Spinal cord (tissue), 10 donors: ENCODE results near the gene TALDO1. TPM values are rescaled to one million over a fixed set of nuclear protein-coding genes. Genes with fewer than 3 reads are reported as not detected.

ENCODE experiments used
- DNase-seq, 6 donors: peaks; one replicate each; pipeline versions ENCODE4 v3.0.0 to v3.0.0-alpha.2; 2013 to 2015; ENCODE audit warnings: low spot score in 6 of 6, low read depth in 4 of 6
- H3K27ac ChIP-seq: one replicate; pipeline ENCODE4 v1.5.1; 2013; ENCODE audit warnings: low read depth, low read length, control low read depth
- H3K27me3 ChIP-seq: one replicate; pipeline ENCODE4 v1.6.1; 2013; ENCODE audit warnings: low read length; ENCODE audit not compliant: control insufficient read depth, insufficient read depth
- H3K36me3 ChIP-seq: one replicate; pipeline ENCODE4 v1.6.1; 2013; ENCODE audit warnings: low read length; ENCODE audit not compliant: control insufficient read depth, insufficient read depth
- H3K4me1 ChIP-seq: one replicate; pipeline ENCODE4 v1.6.1; 2013; ENCODE audit warnings: low read length; ENCODE audit not compliant: control insufficient read depth, insufficient read depth
- H3K4me3 ChIP-seq: one replicate; pipeline ENCODE4 v1.5.1; 2013; ENCODE audit warnings: low read depth, low read length, control low read depth
- H3K9me3 ChIP-seq: one replicate; pipeline ENCODE4 v1.6.1; 2013; ENCODE audit warnings: low read length; ENCODE audit not compliant: control insufficient read depth, insufficient read depth
- WGBS: methylation state at CpG from one replicate; pipeline ENCODE4 v1.1.5; 2013; ENCODE audit warnings: missing lambda C conversion rate; ENCODE audit not compliant: insufficient coverage; 5-methylcytosine and 5-hydroxymethylcytosine counted together
- polyA plus RNA-seq, 2 donors: library from polyadenylated mRNA; unstranded; fragments of 120-200 nt; gene quantifications; one replicate each; pipeline ENCODE4 v1.2.1, GENCODE V29; 2013; ENCODE audit not compliant: insufficient read length in 2 of 2
- total RNA-seq, 2 donors: library from RNA; depleted of rRNA in 1 of 2; stranded (reverse); fragments of 120-200 nt in 1 of 2; fragments of >200 nt in 1 of 2; gene quantifications; one replicate each; pipeline versions ENCODE4 v1.2.3 to v1.2.4, GENCODE V29; 2013 to 2014
- donor health status: healthy.

TALDO1 gene
- total and polyA plus RNA-seq, 4 donors = 104 to 160 (median 141) TPM

DNA sequence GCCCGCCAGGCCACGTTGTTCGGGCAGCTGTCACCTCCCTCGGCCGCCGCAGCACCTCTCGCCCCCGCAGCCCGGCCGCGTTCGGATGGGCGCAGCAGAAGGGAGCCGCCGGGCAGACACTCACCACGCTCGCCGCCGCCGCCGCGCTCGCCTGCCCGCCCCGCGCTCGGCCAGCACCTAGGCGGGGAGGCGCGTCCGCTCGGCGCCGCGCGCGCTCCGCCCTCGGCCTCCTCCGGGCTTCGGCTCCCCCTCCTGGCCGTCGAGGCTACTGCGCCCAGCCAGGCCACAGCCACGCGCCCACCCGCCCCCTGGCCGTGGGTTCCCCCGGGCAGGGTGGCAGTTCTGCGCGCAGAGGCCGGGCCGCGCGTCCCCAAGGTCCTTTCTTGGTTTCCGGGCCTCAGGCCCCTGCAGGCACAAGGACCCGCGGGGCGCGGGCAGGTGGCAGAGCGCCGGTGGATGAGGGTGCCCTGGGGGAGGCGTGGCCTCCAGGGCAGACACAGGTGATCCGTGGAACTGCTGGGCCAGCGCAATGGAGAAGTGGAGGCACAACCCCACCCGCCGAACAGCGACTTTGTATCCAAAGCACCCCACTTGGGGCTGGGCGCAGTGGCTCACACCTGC is 50.9 kb downstream of the TALDO1 start, which contains the start of gene SLC25A22:
SLC25A22 (minus strand) TSS at position 189 of the 621 bp plus-strand sequence. CDS start 3,275 bp downstream, outside the sequence.
- 4% methylated on average over 69 of the region's 69 CpGs for WGBS
- peak in 4 of 6 donors; percentile 71 to 95 (median 86) for DNase-seq
- Histone ChIP-seq H3K27me3 (no peaks in the 10 kb centered on the region), H3K4me1 (peaks cover 46% of the 10 kb centered on the region), H3K27ac (peak within 1 kb of the TSS; percentile 96), H3K9me3 (no peaks in the 10 kb centered on the region), H3K4me3 (peak within 1 kb of the TSS; percentile 86), H3K36me3 (peaks cover 71% of the 10 kb centered on the region)

DNA sequence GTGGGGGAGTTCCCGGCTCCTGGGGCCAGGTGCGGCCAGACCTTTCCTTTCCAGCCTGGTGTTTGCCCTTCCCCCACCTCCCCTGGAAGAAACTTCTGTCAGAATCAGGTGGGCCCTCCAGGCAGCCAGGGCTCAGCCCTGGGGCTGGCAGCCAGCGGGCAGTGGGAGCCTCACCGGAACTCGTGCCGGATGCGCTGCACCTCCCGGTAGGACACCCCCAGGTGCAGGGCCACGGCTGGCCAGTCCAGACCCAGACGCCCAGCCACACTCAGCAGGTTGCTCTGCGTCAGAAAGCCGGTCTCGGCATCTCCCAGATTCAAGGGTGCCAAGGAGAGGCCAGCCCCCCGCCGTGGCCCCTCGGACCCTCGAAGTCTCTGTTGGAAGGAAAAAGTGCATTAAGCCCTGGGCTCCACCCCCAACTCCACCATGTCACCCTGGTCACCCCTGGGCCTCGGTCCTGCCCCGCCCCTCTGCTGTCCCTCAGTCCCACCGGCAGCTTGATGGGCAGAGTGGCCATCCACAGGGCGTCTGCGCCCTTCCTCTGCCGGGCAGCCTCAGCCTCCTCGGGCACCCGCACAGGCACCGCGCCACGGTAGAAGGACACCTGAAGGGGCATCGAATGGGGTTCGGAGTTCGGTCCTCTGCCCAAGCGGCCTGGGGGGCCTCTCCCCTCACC is 52.5 kb downstream of the TALDO1 start:
- DNase-seq = no peak
- peaks cover 65% of the 10 kb centered on the region for H3K36me3 ChIP-seq
- H3K4me3 ChIP-seq = no peak overlapping the region
- no peaks in the 10 kb centered on the region for H3K27me3 ChIP-seq
- no peak overlapping the region for H3K27ac ChIP-seq
- 95% methylated on average over 31 of the region's 32 CpGs for WGBS
- H3K4me1 ChIP-seq = peaks cover 53% of the 10 kb centered on the region
- no peaks in the 10 kb centered on the region for H3K9me3 ChIP-seq

DNA sequence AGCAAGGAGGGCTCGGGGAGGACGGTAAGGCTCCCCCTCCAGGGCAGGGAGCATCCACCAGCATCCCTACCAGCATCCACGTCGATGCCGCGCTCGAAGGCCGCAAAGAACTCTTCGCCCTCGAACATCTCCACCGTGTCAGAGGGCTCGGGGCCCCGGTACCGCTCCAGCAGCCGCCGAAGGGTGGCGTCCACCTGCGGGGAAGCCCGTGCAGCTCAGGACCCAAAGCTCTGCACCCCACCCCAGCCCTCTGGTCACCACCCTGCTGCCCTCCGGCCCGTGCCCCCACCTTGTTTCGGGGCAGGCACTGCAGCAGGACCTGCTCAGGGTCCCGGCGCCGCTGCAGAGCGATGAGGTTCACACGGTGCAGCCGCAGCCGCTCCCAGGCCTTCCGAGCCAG is 53.2 kb downstream of the TALDO1 start:
- Histone ChIP-seq H3K4me3 (no peak overlapping the region), H3K27ac (no peak overlapping the region), H3K4me1 (peaks cover 50% of the 10 kb centered on the region), H3K27me3 (no peaks in the 10 kb centered on the region), H3K36me3 (peaks cover 58% of the 10 kb centered on the region), H3K9me3 (no peaks in the 10 kb centered on the region)
- WGBS = 97% methylated on average over 30 of the region's 30 CpGs
- no peak for DNase-seq

DNA sequence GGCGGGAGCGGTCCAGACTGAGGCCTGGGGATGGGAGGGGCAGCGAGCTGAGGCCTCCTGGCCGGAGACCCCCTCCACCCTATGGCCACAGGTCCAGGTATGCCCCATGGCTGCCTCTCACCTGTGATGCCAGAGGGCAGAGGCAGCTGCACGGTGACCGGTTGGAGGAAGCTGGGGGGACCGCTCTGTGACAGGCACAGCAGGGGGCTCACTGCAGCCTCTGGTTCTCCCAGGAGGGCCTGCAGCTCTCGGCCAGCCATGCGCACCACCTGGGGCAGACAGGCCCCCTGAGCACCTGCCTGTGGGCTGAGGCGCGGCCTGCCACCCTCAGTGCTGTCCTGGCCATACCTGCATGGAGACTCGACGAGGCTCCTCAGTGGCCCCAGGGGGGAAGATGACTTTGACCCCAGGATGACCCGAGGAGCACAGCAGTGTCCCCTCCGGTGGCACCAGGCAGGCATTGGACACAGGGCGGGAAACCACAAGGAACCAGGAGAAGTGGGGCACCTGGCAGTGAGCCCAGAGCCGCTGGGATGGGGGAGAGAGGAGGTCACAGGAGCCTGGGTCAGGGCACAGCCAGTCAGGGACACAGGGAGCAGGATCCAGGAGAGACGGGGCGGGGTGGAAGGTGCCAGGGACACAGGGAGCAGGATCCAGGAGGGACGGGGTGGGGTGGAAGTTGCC is 54.0 kb downstream of the TALDO1 start:
- H3K4me3 ChIP-seq = no peak overlapping the region
- peaks cover 50% of the 10 kb centered on the region for H3K4me1 ChIP-seq
- no peaks in the 10 kb centered on the region for H3K27me3 ChIP-seq
- no peaks in the 10 kb centered on the region for H3K9me3 ChIP-seq
- H3K27ac ChIP-seq = no peak overlapping the region
- 93% methylated on average over 19 of the region's 20 CpGs for WGBS
- peaks cover 58% of the 10 kb centered on the region for H3K36me3 ChIP-seq
- DNase-seq = no peak

DNA sequence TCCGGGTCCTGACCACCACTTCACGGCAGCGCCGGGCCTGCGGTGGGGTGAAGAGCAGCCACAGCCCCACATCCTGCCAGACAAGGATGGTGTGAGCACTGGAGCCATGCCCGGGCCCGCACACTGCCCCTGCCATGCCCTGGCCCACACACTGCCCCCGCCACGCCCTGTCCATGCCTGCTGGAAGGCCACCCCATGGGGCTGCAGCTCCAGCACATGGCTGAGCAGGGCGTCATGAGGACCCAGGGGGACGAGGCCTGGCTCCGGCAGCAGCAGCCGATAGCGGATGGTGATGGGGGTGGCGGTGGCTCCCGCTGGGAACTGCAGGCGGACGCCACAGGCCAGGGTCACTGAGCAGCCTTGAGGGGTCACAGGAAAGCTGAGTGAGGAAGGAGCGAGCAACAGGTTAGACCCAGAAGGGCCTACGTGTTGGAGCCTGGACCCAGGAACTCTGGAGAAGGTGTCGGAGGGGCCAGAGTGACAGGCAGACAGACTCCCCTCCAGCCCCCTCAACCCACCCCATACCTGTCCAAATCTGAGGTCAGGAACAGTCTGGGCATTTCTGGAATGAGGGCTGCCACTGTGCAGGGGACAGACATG is 54.9 kb downstream of the TALDO1 start:
- H3K9me3 ChIP-seq = no peaks in the 10 kb centered on the region
- 95% methylated on average over 19 of the region's 21 CpGs for WGBS
- no peak for DNase-seq
- no peak overlapping the region for H3K27ac ChIP-seq
- H3K27me3 ChIP-seq = no peaks in the 10 kb centered on the region
- peaks cover 42% of the 10 kb centered on the region for H3K4me1 ChIP-seq
- no peak overlapping the region for H3K4me3 ChIP-seq
- H3K36me3 ChIP-seq = peaks cover 55% of the 10 kb centered on the region

DNA sequence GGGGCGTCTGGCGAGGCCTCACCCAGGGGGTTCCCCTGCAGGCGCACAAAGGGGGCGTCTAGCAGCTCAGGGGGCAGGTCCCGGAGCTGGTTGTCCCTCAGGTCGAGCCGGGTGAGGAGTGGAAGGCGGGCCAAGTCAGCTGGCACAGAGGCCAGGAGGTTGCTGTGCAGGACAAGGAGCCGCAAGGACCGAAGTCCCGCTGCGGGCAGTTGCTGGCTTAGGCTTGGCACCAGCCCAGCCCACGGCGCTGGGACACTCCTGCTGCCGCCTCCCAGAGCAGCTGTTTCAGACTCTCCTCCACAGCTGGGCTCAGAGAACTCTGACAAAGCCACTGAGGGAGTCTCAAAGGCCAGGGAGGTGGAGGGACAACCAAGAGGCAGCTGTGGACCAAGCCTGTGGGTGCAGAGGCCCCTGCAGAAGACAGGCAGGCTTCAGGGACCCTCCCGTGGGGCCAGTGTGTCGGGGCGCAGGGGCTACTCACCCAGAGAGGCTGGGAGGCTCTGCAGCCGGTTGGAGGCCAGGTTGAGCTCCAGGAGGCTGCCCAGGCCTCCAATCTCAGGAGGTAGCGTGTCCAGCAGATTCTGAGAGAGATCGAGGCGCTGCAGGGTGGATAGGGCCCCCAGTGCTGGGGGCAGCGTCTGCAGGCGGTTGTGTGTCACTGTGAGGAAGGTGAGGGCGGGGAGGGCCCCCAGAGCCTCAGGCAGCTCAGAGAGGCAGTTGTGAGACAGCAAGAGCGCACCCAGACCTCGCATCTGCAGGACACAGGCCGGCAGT is 55.6 kb downstream of the TALDO1 start:
- peaks cover 55% of the 10 kb centered on the region for H3K36me3 ChIP-seq
- DNase-seq = no peak
- peaks cover 37% of the 10 kb centered on the region for H3K4me1 ChIP-seq
- WGBS = 93% methylated on average over 28 of the region's 28 CpGs
- H3K9me3 ChIP-seq = no peaks in the 10 kb centered on the region
- H3K4me3 ChIP-seq = no peak overlapping the region
- H3K27ac ChIP-seq = no peak overlapping the region
- no peaks in the 10 kb centered on the region for H3K27me3 ChIP-seq

DNA sequence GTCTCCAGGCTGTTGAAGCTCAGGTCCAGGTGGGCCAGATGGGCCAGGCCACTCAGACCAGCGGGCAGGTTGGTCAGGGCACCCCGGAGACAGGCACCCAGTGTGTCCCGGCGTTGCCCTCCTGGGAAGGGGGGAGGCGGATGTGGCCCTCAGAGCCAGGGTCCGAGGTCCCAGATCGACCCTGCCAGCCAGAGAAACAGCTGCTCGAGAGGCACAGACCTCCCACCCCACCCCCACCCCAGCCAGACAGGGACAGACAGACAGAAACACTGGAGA is 56.1 kb downstream of the TALDO1 start:
- Histone ChIP-seq H3K4me3 (no peak overlapping the region), H3K4me1 (peaks cover 38% of the 10 kb centered on the region), H3K9me3 (no peaks in the 10 kb centered on the region), H3K36me3 (peaks cover 55% of the 10 kb centered on the region), H3K27me3 (no peaks in the 10 kb centered on the region), H3K27ac (no peak overlapping the region)
- 56% methylated on average over 3 of the region's 8 CpGs for WGBS
- no peak for DNase-seq

DNA sequence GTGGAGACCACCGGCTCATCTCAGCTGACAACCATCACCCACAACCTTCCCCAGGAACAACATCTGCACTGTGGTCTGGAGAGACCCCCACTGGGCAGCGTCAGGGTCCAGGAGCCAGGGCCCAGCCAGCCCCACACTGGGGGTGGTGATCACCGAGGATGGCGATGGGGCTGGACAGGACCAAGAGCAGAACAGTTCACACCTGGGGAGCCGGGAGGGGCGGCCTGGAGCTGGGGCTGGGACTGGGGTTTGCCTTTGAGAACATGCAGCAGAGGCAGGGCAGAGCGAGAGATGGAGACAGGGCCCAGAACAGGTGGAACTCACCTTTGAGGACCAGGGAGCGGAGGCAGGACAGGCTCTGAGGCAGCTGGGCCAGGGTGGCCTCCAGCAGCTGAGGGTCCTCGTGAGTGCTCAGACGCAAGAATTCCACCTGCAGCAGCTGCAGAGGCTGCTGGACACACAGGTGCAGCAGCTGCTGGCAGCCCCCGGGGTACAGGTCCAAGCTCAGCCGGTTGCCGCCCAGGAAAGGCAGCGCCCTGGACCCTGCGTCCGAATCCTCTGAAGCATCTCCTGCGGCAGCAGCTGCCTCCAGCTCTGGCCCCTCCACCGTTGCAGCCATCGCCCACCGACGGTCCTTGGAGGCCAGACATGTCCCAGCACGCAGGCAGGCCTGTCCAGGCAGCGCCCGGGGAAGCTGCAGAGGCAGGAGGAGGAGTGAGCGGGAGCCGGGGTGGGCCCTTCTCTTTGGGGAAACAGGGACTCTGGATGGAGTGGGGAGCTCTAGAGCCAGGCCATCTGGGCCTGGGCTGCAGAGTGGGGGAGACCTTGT is 56.7 kb downstream of the TALDO1 start:
- peak overlapping the region; percentile 52 for H3K27ac ChIP-seq
- H3K4me3 ChIP-seq = peak overlapping the region; percentile 70
- peaks cover 39% of the 10 kb centered on the region for H3K4me1 ChIP-seq
- peaks cover 52% of the 10 kb centered on the region for H3K36me3 ChIP-seq
- no peaks in the 10 kb centered on the region for H3K9me3 ChIP-seq
- H3K27me3 ChIP-seq = no peaks in the 10 kb centered on the region
- 56% methylated on average over 25 of the region's 26 CpGs for WGBS
- no peak for DNase-seq

DNA sequence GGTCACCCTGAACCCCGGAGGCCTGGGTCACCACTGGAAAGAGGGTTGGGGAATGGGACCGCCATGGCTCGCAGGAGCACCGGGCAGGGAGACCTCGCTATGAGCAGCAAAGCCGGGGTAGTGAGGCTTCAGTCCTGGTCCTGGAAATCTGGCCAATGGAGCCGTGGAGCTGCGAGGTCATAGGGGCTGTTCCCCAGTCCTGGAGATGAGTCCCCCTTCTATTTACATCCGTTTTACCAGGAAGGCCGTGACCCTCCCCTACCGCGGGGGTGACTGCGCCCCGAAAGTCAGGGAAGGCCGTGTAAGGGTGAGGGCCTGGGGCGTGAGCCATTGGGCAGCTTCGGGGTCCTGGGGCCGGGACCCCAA is 57.3 kb downstream of the TALDO1 start:
- Histone ChIP-seq H3K4me1 (peaks cover 41% of the 10 kb centered on the region), H3K27ac (peak overlapping the region; percentile 52)
- WGBS = 15% methylated on average over 16 of the region's 18 CpGs

More for the DNA sequence above, 57.3 kb downstream of the TALDO1 start:
- peak overlapping the region; percentile 70 for H3K4me3 ChIP-seq
- H3K36me3 ChIP-seq = peaks cover 46% of the 10 kb centered on the region
- H3K9me3 ChIP-seq = no peaks in the 10 kb centered on the region
- no peak for DNase-seq
- H3K27me3 ChIP-seq = no peaks in the 10 kb centered on the region
